PC-3 (cell line): ENCODE results near the gene MUC20. TPM values are rescaled to one million over a fixed set of nuclear protein-coding genes. Genes with fewer than 3 reads are reported as not detected.

Source experiments
- ATAC-seq: fragments of 200-7000 bp; cut with Tn5 transposase; 2 replicates; pipeline ENCODE4 v1.9.1; 2020; ENCODE audit warnings: mild to moderate bottlenecking, moderate library complexity
- BruUV-seq: library from RNA; stranded (reverse); fragments of 400-500 nt; replicated peaks from 2 replicates; lab custom pipeline; 2021; lab: Mats Ljungman, UMichigan
- CTCF ChIA-PET: fragments of 300-600 bp; sonication (Branson Sonifier 250); formaldehyde crosslinking; loops from one replicate; lab custom pipeline; 2022; ENCODE audit warnings: antibody characterized with exemption; lab: Charles Lee
- POLR2A ChIA-PET: fragments of 300-600 bp; sonication (Branson Sonifier 250); formaldehyde crosslinking; loops from one replicate; lab custom pipeline; 2022; ENCODE audit warnings: antibody characterized with exemption; ENCODE audit not compliant: unreplicated experiment; lab: Charles Lee
- DNase-seq: peaks from one replicate; pipeline ENCODE4 v3.0.0-alpha.2; 2015
- H2AFZ ChIP-seq: fragments of 300-600 bp; sonication (generic); 2 replicates; pipeline ENCODE4 v1.6.0; 2016; ENCODE audit warnings: antibody characterized with exemption, low read length
- H3F3A ChIP-seq: fragments of 300-600 bp; sonication (generic); one replicate; pipeline ENCODE4 v1.6.0; 2017; ENCODE audit warnings: antibody characterized with exemption, low read length, control low read depth, mild to moderate bottlenecking; ENCODE audit not compliant: unreplicated experiment
- H3K27ac ChIP-seq: fragments of 300-600 bp; sonication (generic); 2 replicates; pipeline ENCODE4 v1.5.1; 2016; ENCODE audit warnings: mild to moderate bottlenecking, low read length
- H3K27me3 ChIP-seq: fragments of 300-600 bp; sonication (generic); 2 replicates; pipeline ENCODE4 v1.6.1; 2016; ENCODE audit warnings: low read length, mixed read lengths
- H3K36me3 ChIP-seq: fragments of 300-600 bp; sonication (generic); 2 replicates; pipeline ENCODE4 v1.6.1; 2016; ENCODE audit warnings: low read depth, mixed run types, low read length, mixed read lengths
- H3K4me1 ChIP-seq: fragments of 300-600 bp; sonication (generic); 2 replicates; pipeline ENCODE4 v1.5.1; 2016; ENCODE audit warnings: low read length; ENCODE audit not compliant: insufficient read depth
- H3K4me2 ChIP-seq: fragments of 300-600 bp; sonication (generic); 2 replicates; pipeline ENCODE4 v1.6.0; 2016; ENCODE audit warnings: low read length
- H3K4me3 ChIP-seq: fragments of 300-600 bp; sonication (generic); 2 replicates; pipeline ENCODE4 v1.5.1; 2016; ENCODE audit warnings: mild to moderate bottlenecking, low read length, mixed read lengths
- H3K79me2 ChIP-seq: fragments of 300-600 bp; sonication (generic); 2 replicates; pipeline ENCODE4 v1.6.1; 2017; ENCODE audit warnings: low read length, mixed read lengths
- H3K9ac ChIP-seq: fragments of 300-600 bp; sonication (generic); 2 replicates; pipeline ENCODE4 v1.6.0; 2016; ENCODE audit warnings: mild to moderate bottlenecking, low read length
- H3K9me2 ChIP-seq: fragments of 300-600 bp; sonication (generic); replicated peaks from 2 replicates; pipeline ENCODE4 v1.6.1; 2016; ENCODE audit warnings: mixed run types, low read length, mixed read lengths
- H3K9me3 ChIP-seq: fragments of 300-600 bp; sonication (generic); 2 replicates; pipeline ENCODE4 v1.6.1; 2016; ENCODE audit warnings: low read length, mixed read lengths
- H4K20me1 ChIP-seq: fragments of 300-600 bp; sonication (generic); 2 replicates; pipeline ENCODE4 v1.6.1; 2016; ENCODE audit warnings: low read length, mixed read lengths
- CTCF ChIP-seq: fragments of 300-600 bp; sonication (generic); conservative IDR thresholded peaks from 2 replicates; pipeline ENCODE4 v1.5.1; 2017; ENCODE audit warnings: antibody characterized with exemption, low read depth, mild to moderate bottlenecking, low read length
- EZH2 ChIP-seq: fragments of 300-600 bp; sonication (generic); IDR thresholded peaks from one replicate; pipeline ENCODE4 v1.6.1; 2017; ENCODE audit warnings: antibody characterized with exemption, mild to moderate bottlenecking, low read length; ENCODE audit not compliant: unreplicated experiment
- EZH2phosphoT487 ChIP-seq: fragments of 300-600 bp; sonication (generic); IDR thresholded peaks from 2 replicates; pipeline ENCODE4 v1.6.1; 2018; ENCODE audit warnings: mild to moderate bottlenecking, antibody characterized with exemption, low read length, borderline replicate concordance
- intact Hi-C: fragments of 100-400 bp; cut with micrococcal nuclease; formaldehyde crosslinking; loops from 2 replicates; pipeline ENCODE4 v1.9.0; 2023
- total RNA-seq: library from RNA; depleted of rRNA; stranded (reverse); fragments of >200 nt; gene quantifications from 2 replicates; pipeline ENCODE4 v1.2.3, GENCODE V29; 2014

Gene MUC20
- total RNA-seq, 1 experiment from 2014 or later = 0.69 TPM

GRCh38 chr3:195761123-195761566, 40.4 kb downstream of the MUC20 start:
- no peak for DNase-seq
- TF ChIP-seq EZH2 = no peak
- TF ChIP-seq CTCF = no peak
- TF ChIP-seq EZH2phosphoT487 = no peak
- Histone ChIP-seq H3K79me2 (no peaks in the 10 kb centered on the region), H3K9me2 (no peaks in the 10 kb centered on the region), H3K9me3 (no peaks in the 10 kb centered on the region), H3K27ac (no peak overlapping the region), H3F3A (no peaks in the 10 kb centered on the region), H2AFZ (no peak overlapping the region), H4K20me1 (no peaks in the 10 kb centered on the region), H3K4me1 (no peaks in the 10 kb centered on the region), H3K4me3 (no peak overlapping the region), H3K4me2 (no peak overlapping the region), H3K9ac (no peak overlapping the region), H3K27me3 (peaks cover 14% of the 10 kb centered on the region; the same call in 1 of the 2 replicates), H3K36me3 (no peaks in the 10 kb centered on the region)
- intact Hi-C loops = no loop called here
- no peak for ATAC-seq
- BruUV-seq = no TSS peak
- ChIA-PET POLR2A (no interaction called here), CTCF (no interaction called here)

GRCh38 chr3:195761567-195762248, 40.9 kb downstream of the MUC20 start:
- H3K79me2 ChIP-seq = no peaks in the 10 kb centered on the region
- H3K4me3 ChIP-seq = no peak overlapping the region
- H2AFZ ChIP-seq = no peak overlapping the region
- no peak for ATAC-seq
- no peaks in the 10 kb centered on the region for H3K36me3 ChIP-seq
- ChIA-PET POLR2A (no interaction called here), CTCF (no interaction called here)
- H3K9ac ChIP-seq = no peak overlapping the region
- BruUV-seq = no TSS peak
- no peak overlapping the region for H3K4me2 ChIP-seq
- DNase-seq = no peak
- intact Hi-C loops = no loop called here
- TF ChIP-seq EZH2 = no peak
- TF ChIP-seq CTCF = no peak
- TF ChIP-seq EZH2phosphoT487 = no peak
- H4K20me1 ChIP-seq = no peaks in the 10 kb centered on the region
- no peaks in the 10 kb centered on the region for H3K4me1 ChIP-seq
- H3K27ac ChIP-seq = no peak overlapping the region
- H3K27me3 ChIP-seq = peaks cover 14% of the 10 kb centered on the region; the same call in 1 of the 2 replicates
- H3F3A ChIP-seq = no peaks in the 10 kb centered on the region
- no peaks in the 10 kb centered on the region for H3K9me2 ChIP-seq
- no peaks in the 10 kb centered on the region for H3K9me3 ChIP-seq

- intact Hi-C loops = no loop called here
- POLR2A ChIA-PET = no interaction called here
- H3K4me2 ChIP-seq = no peak overlapping the region
- no peak overlapping the region for H3K9ac ChIP-seq
- no peak overlapping the region for H3K27ac ChIP-seq
- no peak overlapping the region for H3K4me3 ChIP-seq
- H3K36me3 ChIP-seq = no peaks in the 10 kb centered on the region
- H3F3A ChIP-seq = no peaks in the 10 kb centered on the region
- CTCF ChIA-PET = no interaction called here
- ATAC-seq (no peak), DNase-seq (no peak)
- no peaks in the 10 kb centered on the region for H4K20me1 ChIP-seq
- TF ChIP-seq EZH2phosphoT487 (no peak), EZH2 (no peak), CTCF (no peak)
- H2AFZ ChIP-seq = no peak overlapping the region
- peaks cover 14% of the 10 kb centered on the region; the same call in 1 of the 2 replicates for H3K27me3 ChIP-seq
- no peaks in the 10 kb centered on the region for H3K9me2 ChIP-seq
- no peaks in the 10 kb centered on the region for H3K9me3 ChIP-seq
- no peaks in the 10 kb centered on the region for H3K4me1 ChIP-seq
- no peaks in the 10 kb centered on the region for H3K79me2 ChIP-seq
- no TSS peak for BruUV-seq
Observed at GRCh38 chr3:195762249-195762585, 41.4 kb downstream of the MUC20 start.
